GM12878 (cell line): ENCODE measurements around the gene CEP250.

ENCODE experiments used
- BCL3 ChIP-seq: IDR thresholded peaks from 2 replicates; pipeline ENCODE4 v1.6.1; 2011; ENCODE audit warnings: borderline replicate concordance, low read depth, mild to moderate bottlenecking, moderate library complexity, low read length; ENCODE audit not compliant: insufficient read depth, poor library complexity, severe bottlenecking
- CREM ChIP-seq: IDR thresholded peaks from 2 replicates; pipeline ENCODE4 v1.6.1; 2014; ENCODE audit warnings: antibody characterized with exemption, low read depth
- CUX1 ChIP-seq: IDR thresholded peaks from 2 replicates; pipeline ENCODE4 v1.6.1; 2012; ENCODE audit warnings: improper control_type of control experiment, low read depth, low read length; ENCODE audit not compliant: insufficient replicate concordance
- NR2C2 ChIP-seq: IDR thresholded peaks from 2 replicates; pipeline ENCODE4 v1.6.1; 2011; ENCODE audit warnings: borderline replicate concordance, low read depth; ENCODE audit not compliant: control insufficient read depth, insufficient read length
- POLR2A ChIP-seq: IDR thresholded peaks from 2 replicates; pipeline ENCODE4 v1.6.1; 2011; ENCODE audit warnings: low read depth, mild to moderate bottlenecking, low read length
- POLR2AphosphoS5 ChIP-seq: IDR thresholded peaks from 2 replicates; pipeline ENCODE4 v1.6.1; 2011; ENCODE audit warnings: mild to moderate bottlenecking, low read length, inconsistent platforms
- RCOR1 ChIP-seq: conservative IDR thresholded peaks from 2 replicates; pipeline ENCODE4 v1.6.1; 2012; ENCODE audit warnings: low read depth, low read length, improper control_type of control experiment
- SIX5 ChIP-seq: IDR thresholded peaks from 2 replicates; pipeline ENCODE4 v1.6.1; 2011; ENCODE audit warnings: mild to moderate bottlenecking, low read depth, low read length, moderate library complexity; ENCODE audit not compliant: severe bottlenecking
- TF ChIP-seq, protein P1 (sequence below), 3 experiments: IDR thresholded peaks in 2 of 3; conservative IDR thresholded peaks in 1 of 3; 2 replicates each; pipeline ENCODE4 v1.5.1; 2011; ENCODE audit warnings: low read depth in 3 of 3, low read length in 3 of 3, mild to moderate bottlenecking in 3 of 3, control low read depth in 2 of 3, moderate library complexity in 2 of 3, inconsistent platforms in 1 of 3, mixed read lengths in 1 of 3; ENCODE audit not compliant: control insufficient read depth in 2 of 3, insufficient read depth in 1 of 3; ENCODE audit errors: extremely low read depth in 1 of 3

GRCh38 chr20:35444226-35444625 lies 11.2 kb upstream of the CEP250 start:
- no peak for TF ChIP-seq POLR2A
- TF ChIP-seq CUX1, result no peak
- no peak for TF ChIP-seq NR2C2
- TF ChIP-seq, protein P1, sequence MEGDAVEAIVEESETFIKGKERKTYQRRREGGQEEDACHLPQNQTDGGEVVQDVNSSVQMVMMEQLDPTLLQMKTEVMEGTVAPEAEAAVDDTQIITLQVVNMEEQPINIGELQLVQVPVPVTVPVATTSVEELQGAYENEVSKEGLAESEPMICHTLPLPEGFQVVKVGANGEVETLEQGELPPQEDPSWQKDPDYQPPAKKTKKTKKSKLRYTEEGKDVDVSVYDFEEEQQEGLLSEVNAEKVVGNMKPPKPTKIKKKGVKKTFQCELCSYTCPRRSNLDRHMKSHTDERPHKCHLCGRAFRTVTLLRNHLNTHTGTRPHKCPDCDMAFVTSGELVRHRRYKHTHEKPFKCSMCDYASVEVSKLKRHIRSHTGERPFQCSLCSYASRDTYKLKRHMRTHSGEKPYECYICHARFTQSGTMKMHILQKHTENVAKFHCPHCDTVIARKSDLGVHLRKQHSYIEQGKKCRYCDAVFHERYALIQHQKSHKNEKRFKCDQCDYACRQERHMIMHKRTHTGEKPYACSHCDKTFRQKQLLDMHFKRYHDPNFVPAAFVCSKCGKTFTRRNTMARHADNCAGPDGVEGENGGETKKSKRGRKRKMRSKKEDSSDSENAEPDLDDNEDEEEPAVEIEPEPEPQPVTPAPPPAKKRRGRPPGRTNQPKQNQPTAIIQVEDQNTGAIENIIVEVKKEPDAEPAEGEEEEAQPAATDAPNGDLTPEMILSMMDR (IDR thresholded peaks at IDR 0.05 in 2 of 3, conservative IDR thresholded peaks at IDR 0.05 in 1 of 3; ENCODE audit: control insufficient read depth in 2 of 3, extremely low read depth in 1 of 3, insufficient read depth in 1 of 3, low read depth in 3 of 3, low read length in 3 of 3), result no peak
- no peak for TF ChIP-seq CREM
- no peak for TF ChIP-seq SIX5
- no peak for TF ChIP-seq POLR2AphosphoS5
- no peak for TF ChIP-seq BCL3
- TF ChIP-seq RCOR1, result no peak
